ENCODE measurements around the gene PNMA8A. TPM values are rescaled to one million over a fixed set of nuclear protein-coding genes. Genes with fewer than 3 reads are reported as not detected.

PNMA8A gene
- total and polyA plus RNA-seq, 12 donors = 7.6 to 64.6 (median 44.2) TPM

DNA sequence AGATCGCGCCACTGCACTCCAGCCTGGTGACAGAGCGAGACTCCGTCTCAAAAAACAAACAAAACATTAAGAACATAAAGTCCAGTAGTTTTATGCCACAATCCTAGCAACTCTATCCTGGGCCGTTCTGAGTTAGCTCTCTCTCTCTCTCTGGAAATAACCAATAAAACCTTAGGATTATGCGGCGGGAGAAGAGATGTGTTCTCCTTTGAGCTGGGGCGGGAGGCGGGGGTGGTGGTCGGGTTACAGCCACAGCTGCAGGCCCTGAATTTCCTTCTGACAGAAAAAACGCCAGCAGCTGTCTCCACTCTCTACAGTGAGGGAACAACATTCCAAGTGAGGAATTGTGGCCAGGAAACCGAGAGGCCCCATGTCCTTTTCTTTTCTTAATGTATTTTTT lies 9.1 kb upstream of the PNMA8A start:
- Histone ChIP-seq H3K27ac (peak overlapping the region in 2 of 5 donors; percentile 69 to 78), H3K4me3 (no peak overlapping the region), H3K4me1 (replicated peaks in 1 of 2) (peaks cover 0 to 9% of the 10 kb centered on the region in 2 donors), H3K9me3 (replicated peaks in 1 of 3) (no peaks in the 10 kb centered on the region), H3K36me3 (replicated peaks in 1 of 2) (no peaks in the 10 kb centered on the region), H3K27me3 (no peaks in the 10 kb centered on the region)
- intact Hi-C loops (cut with DNase I) = loop anchor here (5.0 to 10.0 kb wide), 2 partner anchors 37 to 196 kb away; no protein-coding TSS in a partner anchor
- WGBS, 4 donors = 59 to 73% (median 64%) methylated on average over 12 of the region's 12 CpGs
- no peak for TF ChIP-seq POLR2A (IDR thresholded peaks at IDR 0.05)
- TF ChIP-seq, protein P1, sequence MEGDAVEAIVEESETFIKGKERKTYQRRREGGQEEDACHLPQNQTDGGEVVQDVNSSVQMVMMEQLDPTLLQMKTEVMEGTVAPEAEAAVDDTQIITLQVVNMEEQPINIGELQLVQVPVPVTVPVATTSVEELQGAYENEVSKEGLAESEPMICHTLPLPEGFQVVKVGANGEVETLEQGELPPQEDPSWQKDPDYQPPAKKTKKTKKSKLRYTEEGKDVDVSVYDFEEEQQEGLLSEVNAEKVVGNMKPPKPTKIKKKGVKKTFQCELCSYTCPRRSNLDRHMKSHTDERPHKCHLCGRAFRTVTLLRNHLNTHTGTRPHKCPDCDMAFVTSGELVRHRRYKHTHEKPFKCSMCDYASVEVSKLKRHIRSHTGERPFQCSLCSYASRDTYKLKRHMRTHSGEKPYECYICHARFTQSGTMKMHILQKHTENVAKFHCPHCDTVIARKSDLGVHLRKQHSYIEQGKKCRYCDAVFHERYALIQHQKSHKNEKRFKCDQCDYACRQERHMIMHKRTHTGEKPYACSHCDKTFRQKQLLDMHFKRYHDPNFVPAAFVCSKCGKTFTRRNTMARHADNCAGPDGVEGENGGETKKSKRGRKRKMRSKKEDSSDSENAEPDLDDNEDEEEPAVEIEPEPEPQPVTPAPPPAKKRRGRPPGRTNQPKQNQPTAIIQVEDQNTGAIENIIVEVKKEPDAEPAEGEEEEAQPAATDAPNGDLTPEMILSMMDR (IDR thresholded peaks at IDR 0.05) = no peak
- DNase-seq = no peak

DNA sequence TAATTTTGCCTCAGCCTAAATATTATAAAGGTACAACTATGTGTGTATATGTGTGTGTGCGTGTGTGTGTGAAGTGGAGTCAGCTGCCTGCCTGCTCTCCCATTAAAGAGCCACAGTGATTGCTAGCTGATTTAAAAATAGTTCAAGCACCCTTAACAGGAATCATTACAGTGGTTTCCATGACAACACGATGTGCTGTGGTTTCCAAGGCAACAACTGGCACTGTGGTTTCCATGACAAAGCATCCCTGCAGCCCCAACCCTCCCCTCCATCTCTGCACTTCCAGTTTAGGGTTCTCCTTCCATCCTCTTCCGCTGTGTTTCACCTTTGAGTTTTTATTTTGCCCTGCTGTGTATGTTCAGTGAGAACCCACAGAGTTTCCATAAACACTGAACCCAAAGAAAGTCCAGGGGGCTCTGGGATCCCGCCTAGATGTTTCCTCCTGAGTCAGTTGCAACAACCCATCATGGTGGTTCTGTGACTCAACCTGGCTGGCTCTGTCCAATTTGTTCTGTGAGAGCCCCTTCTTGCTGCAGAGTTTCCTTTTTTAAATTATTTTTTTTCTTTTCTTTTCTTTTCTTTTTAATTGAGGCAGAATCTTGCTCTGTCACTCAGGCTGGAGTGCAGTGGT lies 7.1 kb upstream of the PNMA8A start:
- Histone ChIP-seq H3K4me1 (replicated peaks in 1 of 2) (peaks cover 0 to 9% of the 10 kb centered on the region in 2 donors), H3K27me3 (no peaks in the 10 kb centered on the region), H3K27ac (no peak overlapping the region), H3K4me3 (no peak overlapping the region), H3K36me3 (replicated peaks in 1 of 2) (no peaks in the 10 kb centered on the region), H3K9me3 (replicated peaks in 1 of 3) (no peaks in the 10 kb centered on the region)
- TF ChIP-seq POLR2A (IDR thresholded peaks at IDR 0.05) = no peak
- TF ChIP-seq, protein P1 (IDR thresholded peaks at IDR 0.05) = no peak
- DNase-seq = no peak
- intact Hi-C loops (cut with DNase I) = no loop called here
- 44 to 62% (median 50%) methylated on average over 4 of the region's 4 CpGs for WGBS, 4 donors

DNA sequence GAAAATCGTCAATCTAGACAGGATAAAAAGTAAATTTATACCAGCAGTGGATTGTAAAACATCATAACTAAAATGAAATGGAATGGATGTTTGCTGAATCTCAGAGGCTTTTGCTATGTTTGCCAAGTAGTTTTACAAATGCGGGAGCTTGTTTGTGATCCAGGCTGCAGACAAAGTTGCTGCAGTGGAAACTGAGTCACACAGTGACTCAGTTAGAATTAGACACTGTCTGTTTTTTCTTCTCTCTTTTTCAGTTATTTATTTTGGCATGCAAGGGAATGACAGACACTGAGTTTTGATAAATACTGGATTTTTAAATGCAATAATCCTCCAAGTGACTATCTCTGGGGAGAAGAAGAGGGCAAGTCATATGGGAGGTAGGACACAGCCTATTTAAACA lies 4.6 kb upstream of the PNMA8A start:
- H3K4me1 ChIP-seq (replicated peaks in 1 of 2) = peaks cover 6% of the 10 kb centered on the region in 2 donors
- no peaks in the 10 kb centered on the region for H3K36me3 ChIP-seq (replicated peaks in 1 of 2)
- H3K9me3 ChIP-seq (replicated peaks in 1 of 3) = no peaks in the 10 kb centered on the region
- 56 to 60% (median 57%) methylated on average over 2 of the region's 2 CpGs for WGBS, 4 donors
- H3K27ac ChIP-seq = no peak overlapping the region
- intact Hi-C loops (cut with DNase I) = no loop called here
- no peak overlapping the region for H3K4me3 ChIP-seq
- no peaks in the 10 kb centered on the region for H3K27me3 ChIP-seq
- DNase-seq = no peak
- TF ChIP-seq, protein P1 (IDR thresholded peaks at IDR 0.05) = no peak
- TF ChIP-seq POLR2A (IDR thresholded peaks at IDR 0.05) = no peak

DNA sequence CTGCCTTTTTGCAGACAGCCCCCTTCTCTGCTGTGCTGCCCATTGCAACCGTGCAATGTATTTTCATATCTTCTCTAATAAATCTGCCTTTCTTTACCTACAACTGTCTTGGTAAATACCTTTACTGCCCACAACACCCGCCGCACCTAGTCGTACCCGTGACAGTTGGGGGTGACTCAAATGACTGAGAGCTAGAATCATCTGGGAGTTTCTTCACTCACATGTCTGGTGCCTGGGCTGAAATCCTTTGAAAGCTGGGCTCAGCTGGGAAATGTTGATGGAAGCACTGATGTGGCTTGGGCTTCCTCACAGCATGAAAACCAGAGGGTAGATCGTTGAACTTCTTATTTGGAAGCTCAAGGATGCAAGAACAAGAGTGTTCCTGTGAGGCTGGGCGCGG lies 2.8 kb upstream of the PNMA8A start:
- intact Hi-C loops (cut with DNase I) = no loop called here
- Histone ChIP-seq H3K27me3 (no peaks in the 10 kb centered on the region), H3K27ac (no peak overlapping the region), H3K9me3 (replicated peaks in 1 of 3) (no peaks in the 10 kb centered on the region), H3K4me1 (replicated peaks in 1 of 2) (peaks cover 9 to 14% of the 10 kb centered on the region in 2 donors), H3K36me3 (replicated peaks in 1 of 2) (no peaks in the 10 kb centered on the region), H3K4me3 (no peak overlapping the region)
- 88 to 93% (median 89%) methylated on average over 7 to 8 of the region's 8 CpGs for WGBS, 4 donors
- TF ChIP-seq, protein P1 (IDR thresholded peaks at IDR 0.05) = no peak
- no peak for TF ChIP-seq POLR2A (IDR thresholded peaks at IDR 0.05)
- no peak for DNase-seq

Data from adrenal gland (tissue), 12 donors.